Mammary epithelial cell (primary cell): Measurements from ENCODE around the gene CIROP.

Source experiments
- EZH2 ChIP-seq: IDR thresholded peaks from 2 replicates; pipeline ENCODE4 v1.6.1; 2012; ENCODE audit warnings: low read length, inconsistent platforms, borderline replicate concordance
- TF ChIP-seq, protein P1 (sequence below), 2 donors: IDR thresholded peaks in 1 of 2; conservative IDR thresholded peaks in 1 of 2; 2 replicates each; pipeline ENCODE4 v1.5.1; 2011 to 2012; ENCODE audit warnings: inconsistent platforms in 2 of 2, low read length in 2 of 2, mild to moderate bottlenecking in 2 of 2, control low read depth in 1 of 2, low read depth in 1 of 2; ENCODE audit not compliant: insufficient read depth in 1 of 2; ENCODE audit errors: extremely low read depth in 1 of 2

DNA sequence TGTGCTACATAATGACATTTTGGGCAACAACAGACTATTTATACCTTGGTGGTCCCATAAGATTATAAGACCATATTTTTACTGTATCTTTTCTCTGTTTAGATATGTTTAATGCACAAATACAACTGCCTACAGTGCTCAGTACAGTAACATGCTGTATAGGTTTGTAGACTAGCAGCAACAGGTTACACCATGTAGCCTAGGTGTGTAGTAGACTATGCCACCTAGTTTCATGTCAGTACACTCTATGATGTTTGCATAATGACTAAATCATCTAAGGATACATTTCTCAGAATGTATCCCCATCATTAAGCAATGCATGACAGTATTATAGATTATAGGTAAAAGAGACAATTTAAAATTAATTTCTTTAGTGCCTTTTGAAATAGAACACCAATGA lies 45.0 kb upstream of the CIROP start:
- TF ChIP-seq, protein P1, sequence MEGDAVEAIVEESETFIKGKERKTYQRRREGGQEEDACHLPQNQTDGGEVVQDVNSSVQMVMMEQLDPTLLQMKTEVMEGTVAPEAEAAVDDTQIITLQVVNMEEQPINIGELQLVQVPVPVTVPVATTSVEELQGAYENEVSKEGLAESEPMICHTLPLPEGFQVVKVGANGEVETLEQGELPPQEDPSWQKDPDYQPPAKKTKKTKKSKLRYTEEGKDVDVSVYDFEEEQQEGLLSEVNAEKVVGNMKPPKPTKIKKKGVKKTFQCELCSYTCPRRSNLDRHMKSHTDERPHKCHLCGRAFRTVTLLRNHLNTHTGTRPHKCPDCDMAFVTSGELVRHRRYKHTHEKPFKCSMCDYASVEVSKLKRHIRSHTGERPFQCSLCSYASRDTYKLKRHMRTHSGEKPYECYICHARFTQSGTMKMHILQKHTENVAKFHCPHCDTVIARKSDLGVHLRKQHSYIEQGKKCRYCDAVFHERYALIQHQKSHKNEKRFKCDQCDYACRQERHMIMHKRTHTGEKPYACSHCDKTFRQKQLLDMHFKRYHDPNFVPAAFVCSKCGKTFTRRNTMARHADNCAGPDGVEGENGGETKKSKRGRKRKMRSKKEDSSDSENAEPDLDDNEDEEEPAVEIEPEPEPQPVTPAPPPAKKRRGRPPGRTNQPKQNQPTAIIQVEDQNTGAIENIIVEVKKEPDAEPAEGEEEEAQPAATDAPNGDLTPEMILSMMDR (conservative IDR thresholded peaks at IDR 0.05 in 1 of 2, IDR thresholded peaks at IDR 0.05 in 1 of 2; ENCODE audit: extremely low read depth in 1 of 2, insufficient read depth in 1 of 2, low read depth in 1 of 2, low read length in 2 of 2), result no peak
- TF ChIP-seq EZH2, result no peak
